HPDE6-E6E7 (cell line): ENCODE data around the gene HBQ1.
"Not testable (repeated sequence)": the region's sequence is repeated elsewhere in the genome, so short reads cannot be mapped to it uniquely, and the experiment has no call there.

ENCODE experiments used
- DNase-seq: peaks from one replicate; pipeline ENCODE4 v3.0.0; 2011; ENCODE audit warnings: missing footprints; ENCODE audit errors: extremely low spot score

Gene HBQ1

GRCh38 chr16:160691-161190, 19.5 kb upstream of the HBQ1 start:
- DNase-seq, result no peak

- DNase-seq, result no peak
Measured at GRCh38 chr16:162271-162991, 17.8 kb upstream of the HBQ1 start.

- DNase-seq, result not testable (repeated sequence)
Measured at GRCh38 chr16:163139-163538, 17.1 kb upstream of the HBQ1 start.

GRCh38 chr16:163696-164095, 16.6 kb upstream of the HBQ1 start:
- DNase-seq, result not testable (repeated sequence)

GRCh38 chr16:164134-164823, 16.0 kb upstream of the HBQ1 start:
- not testable (repeated sequence) for DNase-seq

- no peak for DNase-seq
Measured at GRCh38 chr16:164827-165538, 15.3 kb upstream of the HBQ1 start.

GRCh38 chr16:165539-166374, 14.5 kb upstream of the HBQ1 start, which contains the start of gene HBM:
TSS of gene HBM (plus strand) at chr16:165978. CDS start at chr16:165998, 20 bp downstream.
- no peak for DNase-seq

GRCh38 chr16:166375-167121, 13.7 kb upstream of the HBQ1 start:
- no peak for DNase-seq

GRCh38 chr16:167122-167690, 13.1 kb upstream of the HBQ1 start:
- no peak for DNase-seq

- DNase-seq, result no peak
Measured at GRCh38 chr16:168424-168823, 11.8 kb upstream of the HBQ1 start.

GRCh38 chr16:169014-169413, 11.2 kb upstream of the HBQ1 start:
- no peak for DNase-seq

- DNase-seq, result not testable (repeated sequence)
Measured at GRCh38 chr16:170088-170507, 10.2 kb upstream of the HBQ1 start.

GRCh38 chr16:170788-171187, 9.5 kb upstream of the HBQ1 start:
- no peak for DNase-seq

GRCh38 chr16:172374-172941, 7.8 kb upstream of the HBQ1 start, which contains the start of gene HBA2:
TSS of gene HBA2 (plus strand) at chr16:172876. CDS start at chr16:172913, 37 bp downstream.
- not testable (repeated sequence) for DNase-seq

GRCh38 chr16:173211-173854, 6.9 kb upstream of the HBQ1 start:
- not testable (repeated sequence) for DNase-seq

- not testable (repeated sequence) for DNase-seq
Measured at GRCh38 chr16:173928-174769, 6.1 kb upstream of the HBQ1 start.

GRCh38 chr16:175011-175949, 5.0 kb upstream of the HBQ1 start:
- no peak for DNase-seq
